PC-9 (cell line): ENCODE measurements around the gene NT5DC3. TPM values are rescaled to one million over a fixed set of nuclear protein-coding genes. Genes with fewer than 3 reads are reported as not detected.
A peak's percentile ranks its signal among the peaks of the same experiment; 100 is the strongest.

Experiments used
- BruUV-seq: library from RNA; stranded (reverse); fragments of 400-500 nt; replicated peaks from 2 replicates; lab custom pipeline; 2021; lab: Mats Ljungman, UMichigan
- CTCF ChIA-PET: fragments of 300-600 bp; sonication (Branson Sonifier 250); formaldehyde crosslinking; loops from one replicate; lab custom pipeline; 2022; ENCODE audit warnings: antibody characterized with exemption; lab: Charles Lee
- POLR2A ChIA-PET: fragments of 300-600 bp; sonication (Branson Sonifier 250); formaldehyde crosslinking; loops from one replicate; lab custom pipeline; 2022; ENCODE audit warnings: antibody characterized with exemption; ENCODE audit not compliant: unreplicated experiment; lab: Charles Lee
- DNase-seq, 2 experiments: peaks; one replicate each; pipeline versions ENCODE4 v3.0.0 to v3.0.0-alpha.2; 2015 to 2022; ENCODE audit warnings: mixed read lengths in 1 of 2
- H2AFZ ChIP-seq: fragments of 200-600 bp; sonication (generic); 2 replicates; pipeline ENCODE4 v1.8.1; 2017; ENCODE audit warnings: antibody characterized with exemption
- H3F3A ChIP-seq: fragments of 200-600 bp; sonication (generic); 2 replicates; pipeline ENCODE4 v1.8.1; 2017; ENCODE audit warnings: antibody characterized with exemption, mild to moderate bottlenecking, low read depth; ENCODE audit not compliant: insufficient read depth
- H3K27ac ChIP-seq: fragments of 200-600 bp; sonication (generic); 2 replicates; pipeline ENCODE4 v1.6.1; 2016; ENCODE audit warnings: mixed run types
- H3K27me3 ChIP-seq: fragments of 200-600 bp; sonication (generic); 2 replicates; pipeline ENCODE4 v1.6.1; 2016; ENCODE audit warnings: low read depth, mixed run types; ENCODE audit not compliant: insufficient read depth
- H3K36me3 ChIP-seq: fragments of 200-600 bp; sonication (generic); 2 replicates; pipeline ENCODE4 v1.6.1; 2016; ENCODE audit warnings: low read depth, mixed run types
- H3K4me1 ChIP-seq: fragments of 200-600 bp; sonication (generic); replicated peaks from 2 replicates; pipeline ENCODE4 v1.6.1; 2016; ENCODE audit warnings: mixed run types; ENCODE audit not compliant: insufficient read depth
- H3K4me2 ChIP-seq: fragments of 200-600 bp; sonication (generic); 2 replicates; pipeline ENCODE4 v1.6.1; 2017; ENCODE audit warnings: mixed run types
- H3K4me3 ChIP-seq: fragments of 200-600 bp; sonication (generic); 2 replicates; pipeline ENCODE4 v1.6.1; 2016; ENCODE audit warnings: mixed run types
- H3K79me2 ChIP-seq: fragments of 200-600 bp; sonication (generic); 2 replicates; pipeline ENCODE4 v1.6.1; 2017; ENCODE audit warnings: low read depth, mixed run types
- H3K9me2 ChIP-seq: fragments of 200-600 bp; sonication (generic); 2 replicates; pipeline ENCODE4 v1.8.1; 2017; ENCODE audit warnings: mild to moderate bottlenecking; ENCODE audit not compliant: insufficient read depth
- H3K9me3 ChIP-seq: fragments of 200-600 bp; sonication (generic); 2 replicates; pipeline ENCODE4 v1.8.1; 2016; ENCODE audit warnings: low read depth; ENCODE audit not compliant: insufficient read depth
- H4K20me1 ChIP-seq: fragments of 200-600 bp; sonication (generic); 2 replicates; pipeline ENCODE4 v1.8.1; 2017; ENCODE audit not compliant: insufficient read depth
- EZH2 ChIP-seq: fragments of 200-600 bp; sonication (generic); IDR thresholded peaks from 2 replicates; pipeline ENCODE4 v1.8.0; 2017; ENCODE audit warnings: antibody characterized with exemption, low read depth
- intact Hi-C: fragments of 100-400 bp; cut with micrococcal nuclease; formaldehyde crosslinking; loops from one replicate; pipeline ENCODE4 v1.10.0; 2022; ENCODE audit not compliant: unreplicated experiment
- total RNA-seq: library from RNA; stranded (reverse); gene quantifications from 2 replicates; pipeline ENCODE4 v1.2.3, GENCODE V29; 2021
- TF ChIP-seq, protein P1 (sequence below): fragments of 200-600 bp; sonication (generic); conservative IDR thresholded peaks from 2 replicates; pipeline ENCODE4 v1.6.1; 2017; ENCODE audit warnings: mixed run types, antibody characterized with exemption, mild to moderate bottlenecking, moderate library complexity

NT5DC3 gene
- total RNA-seq, 1 experiment from 2014 or later = 13.2 TPM

DNA sequence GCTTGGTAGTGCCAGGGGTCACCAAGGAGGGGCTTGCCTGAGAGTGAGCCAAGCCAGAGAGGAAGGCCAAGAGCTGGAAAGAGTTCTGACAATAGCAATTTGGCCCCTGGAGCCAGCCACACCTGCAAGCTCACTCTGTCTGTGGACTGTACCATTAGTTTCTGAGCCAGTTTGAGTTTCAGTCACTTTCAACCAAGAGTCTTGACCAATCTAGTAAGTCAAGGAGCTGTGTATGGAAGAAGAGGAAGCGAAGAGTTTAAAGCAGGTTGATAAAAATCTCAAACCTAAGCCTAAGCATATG lies 38.5 kb downstream of the NT5DC3 start:
- Histone ChIP-seq H3K9me3 (no peaks in the 10 kb centered on the region), H2AFZ (no peak overlapping the region), H3K4me3 (no peak overlapping the region), H3K4me2 (peak overlapping the region; percentile 1), H3K36me3 (no peaks in the 10 kb centered on the region), H4K20me1 (no peaks in the 10 kb centered on the region), H3K27ac (peak overlapping the region; percentile 58), H3K79me2 (peaks cover 33% of the 10 kb centered on the region), H3F3A (peaks cover 78% of the 10 kb centered on the region), H3K4me1 (peaks cover 96% of the 10 kb centered on the region), H3K9me2 (no peaks in the 10 kb centered on the region), H3K27me3 (no peaks in the 10 kb centered on the region)
- no TSS peak for BruUV-seq
- CTCF ChIA-PET = no interaction called here
- DNase-seq = no peak
- POLR2A ChIA-PET = interaction anchor here (0.5 to 0.7 kb wide), 3 partner anchors 37 to 1303 kb away, joined by 3 to 5 read pairs (median 4); no protein-coding TSS in a partner anchor
- TF ChIP-seq, protein P1, sequence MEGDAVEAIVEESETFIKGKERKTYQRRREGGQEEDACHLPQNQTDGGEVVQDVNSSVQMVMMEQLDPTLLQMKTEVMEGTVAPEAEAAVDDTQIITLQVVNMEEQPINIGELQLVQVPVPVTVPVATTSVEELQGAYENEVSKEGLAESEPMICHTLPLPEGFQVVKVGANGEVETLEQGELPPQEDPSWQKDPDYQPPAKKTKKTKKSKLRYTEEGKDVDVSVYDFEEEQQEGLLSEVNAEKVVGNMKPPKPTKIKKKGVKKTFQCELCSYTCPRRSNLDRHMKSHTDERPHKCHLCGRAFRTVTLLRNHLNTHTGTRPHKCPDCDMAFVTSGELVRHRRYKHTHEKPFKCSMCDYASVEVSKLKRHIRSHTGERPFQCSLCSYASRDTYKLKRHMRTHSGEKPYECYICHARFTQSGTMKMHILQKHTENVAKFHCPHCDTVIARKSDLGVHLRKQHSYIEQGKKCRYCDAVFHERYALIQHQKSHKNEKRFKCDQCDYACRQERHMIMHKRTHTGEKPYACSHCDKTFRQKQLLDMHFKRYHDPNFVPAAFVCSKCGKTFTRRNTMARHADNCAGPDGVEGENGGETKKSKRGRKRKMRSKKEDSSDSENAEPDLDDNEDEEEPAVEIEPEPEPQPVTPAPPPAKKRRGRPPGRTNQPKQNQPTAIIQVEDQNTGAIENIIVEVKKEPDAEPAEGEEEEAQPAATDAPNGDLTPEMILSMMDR = no peak
- TF ChIP-seq EZH2 = no peak
- intact Hi-C loops = no loop called here

DNA sequence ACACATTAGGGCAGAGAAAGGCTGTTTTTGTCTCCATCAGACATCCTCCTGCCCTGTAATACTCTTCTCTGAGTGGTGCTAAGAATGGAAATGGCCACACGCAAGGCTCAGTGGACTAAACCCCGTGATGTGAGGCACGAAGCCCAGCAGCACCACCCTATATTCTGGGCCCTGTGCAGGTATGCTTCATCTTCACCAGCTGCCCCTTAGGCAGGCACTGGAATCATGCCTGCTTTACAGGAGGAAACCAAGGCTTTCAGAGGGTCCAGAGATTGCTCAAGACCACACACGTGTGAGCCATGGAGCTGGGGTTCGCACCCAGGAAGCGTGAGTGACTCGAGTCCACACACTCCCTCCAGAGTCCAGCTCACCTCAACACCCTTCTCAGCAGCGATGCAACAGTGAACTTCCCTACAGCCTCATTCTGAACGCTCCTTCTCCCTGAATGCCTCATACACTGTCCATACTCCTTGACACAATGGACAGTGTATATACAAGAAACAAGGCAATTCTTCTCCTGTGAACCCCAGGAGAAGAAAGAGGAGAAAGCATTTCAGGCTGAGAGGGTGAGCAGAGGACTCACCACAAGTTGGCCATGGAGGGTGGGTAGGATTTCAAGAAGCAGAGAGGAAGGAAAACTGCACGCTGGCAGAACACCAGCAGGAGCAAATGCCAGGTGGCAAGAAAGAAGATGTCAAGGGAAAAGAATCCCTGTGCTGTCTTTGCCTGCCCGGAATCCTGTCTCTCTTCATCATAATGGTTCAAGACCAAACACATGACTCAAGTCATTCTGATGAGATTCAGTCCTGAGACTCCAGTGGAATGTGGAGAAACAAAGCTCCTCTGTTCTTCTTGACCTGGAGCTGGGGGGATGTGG lies 39.1 kb downstream of the NT5DC3 start:
- peaks cover 36% of the 10 kb centered on the region for H3K79me2 ChIP-seq
- no TSS peak for BruUV-seq
- H3K27me3 ChIP-seq = no peaks in the 10 kb centered on the region
- CTCF ChIA-PET = interaction anchor here (0.5 kb wide), 1 partner anchor 28 kb away, joined by 3 read pairs; no protein-coding TSS in a partner anchor
- no peaks in the 10 kb centered on the region for H3K9me3 ChIP-seq
- H3K36me3 ChIP-seq = no peaks in the 10 kb centered on the region
- H3K4me1 ChIP-seq = peaks cover 90% of the 10 kb centered on the region
- H3F3A ChIP-seq = peaks cover 77% of the 10 kb centered on the region
- H3K9me2 ChIP-seq = no peaks in the 10 kb centered on the region
- no peak overlapping the region for H3K4me3 ChIP-seq
- no peak overlapping the region for H2AFZ ChIP-seq
- no peaks in the 10 kb centered on the region for H4K20me1 ChIP-seq
- intact Hi-C loops = no loop called here
- POLR2A ChIA-PET = interaction anchor here (0.5 to 0.7 kb wide), 3 partner anchors 38 to 1303 kb away, joined by 3 to 5 read pairs (median 4); no protein-coding TSS in a partner anchor
- DNase-seq = peak; percentile 37 to 87
- H3K4me2 ChIP-seq = peak overlapping the region; percentile 1
- H3K27ac ChIP-seq = peak overlapping the region; percentile 58
- no peak for TF ChIP-seq EZH2

DNA sequence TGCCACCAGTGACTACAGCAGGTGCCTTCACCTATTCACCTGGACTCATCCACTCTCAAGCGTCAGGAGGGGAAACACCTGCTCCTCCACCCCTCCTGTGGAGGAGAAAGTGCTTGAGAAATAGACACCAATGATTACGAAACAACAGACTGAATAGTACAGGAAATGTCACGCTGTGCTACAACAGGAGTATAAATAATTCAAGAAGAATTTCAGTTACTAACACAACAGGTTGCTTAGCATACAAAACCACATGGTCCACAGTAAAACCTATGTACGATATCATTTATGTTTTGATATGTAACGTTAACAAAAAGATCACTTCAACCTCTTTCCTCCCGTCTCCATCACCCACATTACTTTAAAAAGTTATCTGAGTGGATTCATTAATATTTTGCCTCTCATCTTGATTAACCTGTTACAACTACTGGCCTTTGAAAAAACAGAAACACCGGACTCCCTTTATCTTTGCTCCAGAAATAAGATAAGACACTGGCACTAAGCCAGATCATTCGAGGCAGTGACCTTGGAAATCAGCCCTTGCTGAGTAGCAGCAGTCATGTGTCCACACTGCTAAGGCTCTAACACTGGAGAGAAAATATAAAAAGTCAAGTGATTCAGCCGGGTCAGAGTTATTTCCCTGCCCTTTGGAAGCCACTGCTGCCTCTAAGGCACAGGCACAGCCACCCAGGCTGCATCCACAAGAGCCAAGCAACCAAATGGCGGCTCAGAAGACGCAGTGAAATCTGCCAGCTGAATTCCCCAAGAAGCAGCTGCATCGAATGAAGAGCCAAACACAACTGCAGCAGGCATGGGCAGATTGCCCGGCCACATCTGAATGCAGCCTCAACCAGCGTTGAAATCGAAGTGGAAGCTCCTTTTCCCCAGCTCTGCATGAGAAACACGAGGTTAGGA lies 40.9 kb downstream of the NT5DC3 start:
- H3K36me3 ChIP-seq = no peaks in the 10 kb centered on the region
- H3K9me2 ChIP-seq = no peaks in the 10 kb centered on the region
- H2AFZ ChIP-seq = no peak overlapping the region
- intact Hi-C loops = loop anchor here (1.0 kb wide), 1 partner anchor 41 kb away; the partner anchor contains the start of gene NT5DC3
- H3K4me1 ChIP-seq = peaks cover 72% of the 10 kb centered on the region
- H4K20me1 ChIP-seq = no peaks in the 10 kb centered on the region
- TF ChIP-seq EZH2 = no peak
- TF ChIP-seq, protein P1 = no peak
- peak overlapping the region; percentile 29; the same call in 1 of the 2 replicates for H3K4me3 ChIP-seq
- H3K27ac ChIP-seq = peak overlapping the region; percentile 87
- ChIA-PET POLR2A (interaction anchor here (0.6 kb wide), 1 partner anchor 1285 kb away, joined by 26 read pairs; no protein-coding TSS in a partner anchor), CTCF (no interaction called here)
- peaks cover 36% of the 10 kb centered on the region for H3K79me2 ChIP-seq
- H3K4me2 ChIP-seq = peak overlapping the region; percentile 71
- no TSS peak for BruUV-seq
- peaks cover 58% of the 10 kb centered on the region for H3F3A ChIP-seq
- no peaks in the 10 kb centered on the region for H3K27me3 ChIP-seq
- peak; percentile 70 to 96 for DNase-seq
- H3K9me3 ChIP-seq = no peaks in the 10 kb centered on the region
